ENCODE results near the gene NUDCD2.
"Not testable (repeated sequence)": the region's sequence is repeated elsewhere in the genome, so short reads cannot be mapped to it uniquely, and the experiment has no call there.

The NUDCD2 gene

GRCh38 chr5:163473635-163474243 is 13.8 kb upstream of the NUDCD2 start:
- DNase-seq, result no peak

DNA sequence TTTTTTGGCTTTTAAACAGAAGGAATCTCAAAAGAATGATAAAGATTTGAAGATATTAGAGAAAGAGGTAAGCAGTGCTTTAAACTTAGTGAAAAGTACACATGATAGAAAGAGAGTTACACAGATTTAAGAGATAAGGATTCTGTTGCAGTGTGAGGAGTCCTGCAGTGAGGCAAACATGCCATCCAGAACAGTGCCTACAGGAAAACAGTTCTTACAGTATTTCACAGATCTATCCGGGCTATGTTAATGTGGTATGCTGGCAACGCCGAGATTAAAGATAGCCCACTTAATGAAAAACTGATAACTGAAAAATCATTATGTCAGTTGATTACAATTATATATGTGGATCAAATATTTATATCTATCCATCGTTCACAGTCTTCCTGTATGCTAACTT is 7.8 kb upstream of the NUDCD2 start:
- no peak for DNase-seq

DNA sequence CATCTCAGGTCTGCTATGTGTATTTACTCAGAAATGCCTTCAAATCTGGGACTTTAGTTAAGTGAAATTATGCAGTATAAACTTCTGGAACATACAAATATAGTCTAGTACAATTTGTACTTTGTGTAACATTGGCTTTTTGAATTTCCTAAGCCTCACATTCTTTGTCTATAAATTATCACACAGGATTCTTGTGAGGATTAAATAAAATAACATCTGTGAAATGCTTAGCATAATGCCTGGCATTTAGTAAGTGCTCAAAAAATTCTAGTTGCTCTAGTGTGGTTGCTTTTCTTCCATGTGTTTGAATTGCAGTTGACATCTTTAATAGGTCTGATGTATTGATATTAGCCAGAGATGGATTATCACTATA is 3.1 kb upstream of the NUDCD2 start:
- DNase-seq, result no peak

DNA sequence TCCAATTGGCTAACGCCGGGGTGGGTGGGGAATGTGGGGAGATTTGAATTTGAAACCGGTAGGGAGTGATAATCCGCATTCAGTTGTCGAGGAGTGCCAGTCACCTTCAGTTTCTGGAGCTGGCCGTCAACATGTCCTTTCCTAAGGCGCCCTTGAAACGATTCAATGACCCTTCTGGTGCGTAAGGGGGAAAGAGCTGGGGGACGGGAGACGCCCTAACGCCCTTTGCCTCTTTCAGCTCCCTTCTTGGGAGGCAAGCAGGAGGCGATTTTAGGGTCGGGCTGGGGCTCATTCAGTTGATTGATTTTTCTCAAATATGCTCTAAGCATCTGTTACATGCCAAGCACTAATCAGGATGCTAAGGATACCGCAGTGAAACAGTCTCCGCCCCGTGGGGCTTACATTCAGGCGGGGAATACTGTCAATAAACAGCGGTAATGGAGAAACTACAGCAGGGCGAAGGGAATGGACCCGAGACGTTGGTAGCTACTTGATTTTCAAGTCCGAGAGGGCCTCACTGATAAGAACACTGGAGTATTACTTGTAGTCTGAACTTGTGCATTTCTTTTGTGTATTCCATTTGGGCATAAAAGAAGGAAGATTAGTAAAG is 765 bp upstream of the NUDCD2 start, which contains the start of gene HMMR:
Gene HMMR, plus strand, starts transcription at position 71 of the 610 bp plus-strand sequence. Its CDS starts 61 bp downstream, at position 132.
- no peak for DNase-seq

GRCh38 chr5:163459462-163459818 is 462 bp downstream of the NUDCD2 start:
- no peak for DNase-seq

- no peak for DNase-seq
Measured at GRCh38 chr5:163458778-163459385, 1.0 kb downstream of the NUDCD2 start.

DNA sequence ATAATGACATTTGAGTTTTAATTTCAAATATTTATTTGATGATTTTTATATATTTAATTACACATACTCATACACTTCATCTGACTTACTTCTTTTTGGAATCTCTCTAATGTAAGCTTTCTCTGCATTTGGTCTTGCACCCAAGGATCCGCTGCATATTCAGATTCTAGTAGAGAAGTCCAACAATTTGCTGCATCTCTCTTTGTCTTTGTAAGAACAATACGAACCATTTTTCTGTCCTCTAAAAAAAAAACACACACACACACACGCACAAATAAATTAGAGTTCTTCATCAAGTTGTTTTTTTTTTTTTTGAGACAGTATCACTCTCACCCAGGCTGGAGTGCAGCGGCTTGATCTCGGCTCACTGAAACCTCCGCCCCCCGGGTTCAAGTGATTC is 3.1 kb downstream of the NUDCD2 start:
- no peak for DNase-seq

GRCh38 chr5:163456029-163456589 is 3.8 kb downstream of the NUDCD2 start:
- no peak for DNase-seq

- DNase-seq, result not testable (repeated sequence)
Measured at GRCh38 chr5:163455406-163455805, 4.5 kb downstream of the NUDCD2 start.

GRCh38 chr5:163453705-163454104 is 6.2 kb downstream of the NUDCD2 start:
- DNase-seq, result no peak

DNA sequence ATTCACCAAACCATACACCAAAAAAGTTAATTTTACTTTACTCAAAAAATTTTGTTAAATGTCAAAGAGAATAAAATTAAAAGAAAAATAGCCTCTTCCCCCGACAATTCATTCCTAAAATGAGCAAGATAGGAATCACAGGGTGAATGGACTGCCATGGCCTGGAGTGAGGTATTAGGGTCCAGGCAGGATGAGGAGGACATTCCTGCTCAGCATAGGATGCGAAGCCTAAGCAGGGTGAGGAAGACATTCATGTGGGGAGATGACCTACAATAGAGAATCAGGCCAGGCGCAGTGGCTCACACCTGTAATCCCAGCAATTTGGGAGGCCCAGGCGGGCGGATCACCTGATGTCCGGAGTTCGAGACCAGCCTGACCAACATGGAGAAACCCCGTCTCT is 8.4 kb downstream of the NUDCD2 start:
- DNase-seq, result no peak

- no peak for DNase-seq
Measured at GRCh38 chr5:163448491-163448890, 11.4 kb downstream of the NUDCD2 start.

DNA sequence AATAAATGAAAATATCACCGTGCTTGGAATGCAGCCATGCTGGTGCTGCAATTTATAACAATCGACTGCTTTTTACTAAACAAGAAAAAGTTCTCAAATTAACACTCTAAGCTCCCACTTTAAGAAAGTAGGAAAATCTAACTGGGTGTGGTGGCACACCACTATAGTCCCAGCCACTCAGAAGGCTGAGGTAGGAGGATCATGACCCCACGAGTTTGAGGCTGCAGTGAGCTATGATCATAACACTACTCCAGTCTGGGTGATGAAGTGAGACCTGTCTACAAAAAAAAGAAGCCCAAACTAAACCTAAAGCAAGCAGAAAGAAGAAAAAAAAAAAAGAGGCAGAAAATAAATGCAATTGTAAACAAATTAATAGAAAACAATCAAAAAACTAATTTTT is 12.0 kb downstream of the NUDCD2 start:
- no peak for DNase-seq

GRCh38 chr5:163447191-163447590 is 12.7 kb downstream of the NUDCD2 start:
- DNase-seq, result no peak

DNA sequence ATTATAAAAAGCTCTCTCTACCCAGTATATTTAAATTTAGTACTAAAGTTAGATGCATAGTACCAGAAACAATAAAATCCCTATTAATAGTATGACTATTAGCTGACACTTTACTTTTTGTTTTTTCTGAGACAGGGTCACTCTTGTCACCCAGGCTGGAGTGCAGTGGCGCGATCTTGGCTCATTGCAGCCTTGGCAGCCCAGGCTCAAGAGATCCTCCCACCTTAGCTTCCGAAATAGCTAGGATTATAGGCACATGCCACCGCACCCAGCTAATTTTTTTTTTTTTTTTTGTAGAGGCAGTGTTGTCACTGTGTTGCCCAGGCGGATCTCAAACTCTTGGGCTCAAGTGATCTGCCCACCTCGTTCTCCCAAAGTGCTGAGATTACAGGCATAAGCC is 14.6 kb downstream of the NUDCD2 start:
- no peak for DNase-seq

GRCh38 chr5:163444526-163444925 is 15.4 kb downstream of the NUDCD2 start:
- no peak for DNase-seq

- DNase-seq, result no peak
Measured at GRCh38 chr5:163440954-163441353, 18.9 kb downstream of the NUDCD2 start.

DNA sequence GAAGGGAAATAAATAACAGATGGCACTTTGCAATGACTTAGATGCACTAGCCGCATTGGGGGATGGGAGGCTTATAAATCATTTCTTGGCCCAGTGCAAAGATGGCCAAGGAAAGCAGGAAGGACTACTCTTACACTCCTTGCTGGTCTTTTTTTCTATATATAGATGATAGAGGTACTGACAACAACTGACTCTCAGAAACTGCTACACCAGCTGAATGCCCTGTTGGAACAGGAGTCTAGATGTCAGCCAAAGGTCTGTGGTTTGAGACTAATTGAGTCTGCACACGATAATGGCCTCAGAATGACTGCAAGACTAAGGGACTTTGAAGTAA is 20.8 kb downstream of the NUDCD2 start:
- no peak for DNase-seq

DNA sequence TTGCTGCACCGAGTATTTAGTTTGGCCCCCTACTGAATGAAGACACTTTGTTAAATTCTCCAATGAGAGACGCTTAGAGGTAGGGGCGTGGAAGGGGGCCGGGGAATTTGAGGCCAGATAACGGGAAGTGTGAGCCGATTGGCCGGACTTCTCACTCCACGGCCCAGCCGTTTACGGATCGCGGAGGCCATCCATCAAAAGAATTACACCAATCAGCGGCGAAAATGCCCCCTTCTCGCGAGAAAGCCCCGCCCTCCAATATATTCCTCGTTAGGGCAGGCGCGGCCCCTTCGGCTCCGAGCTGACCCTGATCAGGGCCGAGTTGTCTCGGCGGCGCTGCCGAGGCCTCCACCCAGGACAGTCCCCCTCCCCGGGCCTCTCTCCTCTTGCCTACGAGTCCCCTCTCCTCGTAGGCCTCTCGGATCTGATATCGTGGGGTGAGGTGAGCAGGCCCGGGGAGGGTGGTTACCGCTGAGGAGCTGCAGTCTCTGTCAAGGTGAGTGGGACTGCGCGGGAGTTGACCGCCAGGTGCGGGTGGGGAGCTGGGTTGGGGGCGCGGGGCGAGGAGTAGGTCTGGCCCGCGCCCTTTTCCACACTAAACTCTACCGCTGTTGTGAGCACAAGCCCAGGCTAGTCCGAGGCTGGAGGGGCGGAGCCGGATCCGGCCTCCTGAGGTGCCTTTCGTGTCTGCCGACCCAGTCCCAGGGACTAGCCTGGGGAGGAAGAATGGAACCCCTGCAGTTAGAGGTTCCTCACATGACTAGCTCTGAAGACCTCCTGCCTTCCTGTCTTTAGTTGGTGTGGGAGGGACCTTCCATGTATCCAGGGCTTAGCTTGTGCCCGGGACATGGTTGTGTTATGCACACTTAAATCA is 22.4 kb downstream of the NUDCD2 start, which contains the start of gene CCNG1:
Gene CCNG1, plus strand, starts transcription at position 287 of the 874 bp plus-strand sequence. CDS start 1,662 bp downstream, outside the sequence.
- peak; percentile 27 to 98 (median 91) for DNase-seq

DNA sequence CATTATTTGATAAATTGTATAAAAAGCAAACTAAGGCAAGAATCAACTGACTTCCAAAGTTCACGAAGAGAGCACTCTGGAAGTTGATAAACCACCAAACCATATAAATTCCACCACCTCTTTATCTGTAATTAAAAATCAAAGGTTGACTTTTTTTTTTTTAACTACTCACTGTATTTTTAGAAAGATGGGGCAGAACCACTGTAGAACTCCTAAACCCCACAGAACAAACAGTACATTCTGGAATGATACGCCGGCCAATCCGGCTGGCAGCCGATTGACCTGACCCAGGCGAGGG is 22.9 kb downstream of the NUDCD2 start:
- DNase-seq, result no peak

GRCh38 chr5:163436515-163436914 is 23.4 kb downstream of the NUDCD2 start:
- DNase-seq, result no peak

DNA sequence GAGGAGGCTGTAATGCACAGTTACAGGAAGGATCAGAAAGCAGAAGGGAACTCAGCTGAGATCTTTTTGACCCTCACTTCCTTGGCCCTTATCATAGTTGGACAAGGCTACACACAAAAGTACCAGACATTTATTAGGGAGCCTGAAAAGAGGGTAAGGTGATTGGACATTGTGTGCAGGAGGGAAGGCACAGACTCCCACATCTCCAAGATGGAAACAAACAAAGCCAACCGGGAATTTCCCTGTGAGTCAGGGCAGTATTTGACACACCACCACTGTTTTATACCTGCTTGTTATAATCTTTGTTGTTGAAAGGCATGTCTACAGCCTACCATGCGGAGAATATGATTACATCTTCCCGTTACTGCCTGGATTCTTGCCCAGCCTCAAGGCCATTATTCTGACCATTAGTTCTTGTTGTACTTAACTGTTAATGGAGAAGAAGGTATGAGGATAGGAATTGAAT is 25.5 kb downstream of the NUDCD2 start:
- no peak for DNase-seq

All from amygdala (tissue), 56 donors.